DOHH2 (cell line): ENCODE results near the gene DLX3.

Experiments
- CTCF ChIP-seq: fragments of 200-600 bp; sonication (generic); IDR thresholded peaks from one replicate; pipeline ENCODE4 v1.5.1; 2014; ENCODE audit warnings: antibody characterized with exemption, mild to moderate bottlenecking, low read depth, low read length; ENCODE audit not compliant: poor library complexity, severe bottlenecking
- EZH2phosphoT487 ChIP-seq: fragments of 200-600 bp; sonication (generic); IDR thresholded peaks from 2 replicates; pipeline ENCODE4 v1.6.1; 2017; ENCODE audit warnings: borderline replicate concordance, mild to moderate bottlenecking, antibody characterized with exemption, low read length, moderate library complexity, mixed read lengths

GRCh38 chr17:49972486-49973270, 22.3 kb downstream of the DLX3 start:
- no peak for TF ChIP-seq EZH2phosphoT487
- no peak for TF ChIP-seq CTCF
